GM20000 (cell line): ENCODE data around the gene PPIH.
A peak's percentile ranks its signal among the peaks of the same experiment; 100 is the strongest.

Source experiments
- DNase-seq: peaks from one replicate; pipeline ENCODE4 v3.0.0; 2012; ENCODE audit warnings: low spot score
- TF ChIP-seq, protein P1 (sequence below): IDR thresholded peaks from 2 replicates; pipeline ENCODE4 v1.5.1; 2012; ENCODE audit warnings: mild to moderate bottlenecking, control low read depth; ENCODE audit errors: extremely low read depth, missing control alignments

Gene PPIH

DNA sequence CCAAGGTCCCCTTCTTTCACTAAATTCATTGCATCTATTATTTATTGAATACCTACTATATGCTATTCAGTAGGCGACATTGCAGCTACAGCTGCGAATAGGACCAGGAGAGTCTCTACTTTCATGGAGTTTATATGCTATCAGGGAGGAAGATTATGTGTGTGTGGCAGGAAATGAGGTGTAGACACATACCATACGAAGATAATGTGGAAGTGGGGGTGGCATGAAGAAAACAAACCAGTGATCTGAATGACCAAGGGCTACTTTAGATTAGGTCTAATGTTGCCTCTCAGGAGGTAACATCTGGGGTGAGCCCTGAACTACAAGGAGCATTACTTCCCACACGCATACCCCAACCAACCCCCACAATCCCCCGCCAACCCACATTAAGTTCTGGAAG, 1.0 kb upstream of the PPIH start:
- TF ChIP-seq, protein P1, sequence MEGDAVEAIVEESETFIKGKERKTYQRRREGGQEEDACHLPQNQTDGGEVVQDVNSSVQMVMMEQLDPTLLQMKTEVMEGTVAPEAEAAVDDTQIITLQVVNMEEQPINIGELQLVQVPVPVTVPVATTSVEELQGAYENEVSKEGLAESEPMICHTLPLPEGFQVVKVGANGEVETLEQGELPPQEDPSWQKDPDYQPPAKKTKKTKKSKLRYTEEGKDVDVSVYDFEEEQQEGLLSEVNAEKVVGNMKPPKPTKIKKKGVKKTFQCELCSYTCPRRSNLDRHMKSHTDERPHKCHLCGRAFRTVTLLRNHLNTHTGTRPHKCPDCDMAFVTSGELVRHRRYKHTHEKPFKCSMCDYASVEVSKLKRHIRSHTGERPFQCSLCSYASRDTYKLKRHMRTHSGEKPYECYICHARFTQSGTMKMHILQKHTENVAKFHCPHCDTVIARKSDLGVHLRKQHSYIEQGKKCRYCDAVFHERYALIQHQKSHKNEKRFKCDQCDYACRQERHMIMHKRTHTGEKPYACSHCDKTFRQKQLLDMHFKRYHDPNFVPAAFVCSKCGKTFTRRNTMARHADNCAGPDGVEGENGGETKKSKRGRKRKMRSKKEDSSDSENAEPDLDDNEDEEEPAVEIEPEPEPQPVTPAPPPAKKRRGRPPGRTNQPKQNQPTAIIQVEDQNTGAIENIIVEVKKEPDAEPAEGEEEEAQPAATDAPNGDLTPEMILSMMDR, result no peak
- DNase-seq, result no peak

DNA sequence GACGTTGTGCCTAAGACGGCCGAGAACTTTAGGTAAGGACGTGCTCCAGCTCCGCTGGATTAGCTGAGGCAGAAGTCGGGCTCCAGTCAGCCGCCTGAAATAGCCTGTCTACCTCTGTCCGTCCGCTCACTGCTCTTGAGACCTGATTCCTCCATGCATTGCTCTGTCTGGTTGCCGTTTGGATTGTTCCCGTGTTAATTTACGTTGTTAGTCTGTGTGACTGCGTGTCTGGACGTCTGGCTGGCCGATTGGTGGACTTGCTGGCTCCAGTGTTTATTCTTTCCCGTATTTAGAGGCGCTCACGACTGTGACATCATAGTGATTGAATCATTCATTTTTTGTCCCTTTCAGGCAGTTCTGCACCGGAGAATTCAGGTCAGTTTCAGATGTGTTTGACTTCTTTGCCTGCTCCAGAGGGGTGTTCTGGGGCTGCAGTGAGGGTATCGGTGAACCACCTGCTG, 684 bp downstream of the PPIH start:
- DNase-seq, result no peak
- TF ChIP-seq, protein P1, result no peak

DNA sequence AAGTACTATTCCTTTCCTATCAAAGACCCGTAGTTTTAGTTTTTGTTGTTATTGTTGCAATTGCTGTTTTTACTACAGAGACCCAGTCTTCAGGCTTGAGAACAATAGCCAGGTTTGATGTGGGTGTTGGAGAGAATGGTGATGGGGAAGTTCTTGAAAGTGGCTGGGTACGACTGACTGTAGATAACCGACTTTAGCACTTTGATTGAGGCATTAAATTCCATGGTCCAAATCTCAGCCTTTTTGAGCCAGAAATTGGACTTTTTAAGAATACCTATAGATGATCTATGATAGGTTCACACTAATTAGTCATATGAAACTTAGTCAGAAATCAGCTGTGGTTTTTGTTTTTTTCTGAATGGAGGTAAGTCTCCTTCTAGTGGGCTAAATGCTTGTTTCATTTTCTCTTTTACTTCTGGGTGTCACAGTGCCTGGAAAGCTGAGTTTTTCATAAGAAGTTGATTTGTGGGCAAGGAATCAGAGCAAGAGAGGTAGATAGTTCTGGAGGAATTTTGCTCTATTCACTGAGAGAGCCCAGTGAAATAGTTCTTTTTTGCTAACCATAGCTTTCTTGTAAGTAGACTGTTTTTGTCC, 2.8 kb downstream of the PPIH start:
- peak; percentile 45 for DNase-seq
- TF ChIP-seq, protein P1, result no peak

DNA sequence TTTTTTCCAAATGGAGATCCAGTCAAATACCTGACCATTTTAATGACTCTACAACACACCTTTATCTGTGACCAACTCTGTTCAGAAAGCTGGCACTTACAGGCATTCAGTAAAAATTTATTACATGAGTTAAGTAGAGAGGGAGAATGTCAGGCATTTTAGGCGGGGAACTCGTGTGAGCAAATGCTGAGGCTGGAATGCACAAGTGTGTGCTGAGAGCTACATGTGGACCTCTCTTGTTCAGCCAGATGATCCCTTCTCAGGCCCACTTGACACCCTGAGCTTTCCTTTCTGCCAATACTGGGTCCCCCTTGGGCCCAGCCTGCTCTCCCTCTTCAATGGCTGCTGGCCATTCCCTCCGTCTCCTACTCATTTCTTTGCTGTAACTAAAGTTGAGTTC, 11.7 kb downstream of the PPIH start:
- DNase-seq, result no peak
- TF ChIP-seq, protein P1, result no peak

- TF ChIP-seq, protein P1, result no peak
Observed at GRCh38 chr1:42670425-42670824, 12.2 kb downstream of the PPIH start.

DNA sequence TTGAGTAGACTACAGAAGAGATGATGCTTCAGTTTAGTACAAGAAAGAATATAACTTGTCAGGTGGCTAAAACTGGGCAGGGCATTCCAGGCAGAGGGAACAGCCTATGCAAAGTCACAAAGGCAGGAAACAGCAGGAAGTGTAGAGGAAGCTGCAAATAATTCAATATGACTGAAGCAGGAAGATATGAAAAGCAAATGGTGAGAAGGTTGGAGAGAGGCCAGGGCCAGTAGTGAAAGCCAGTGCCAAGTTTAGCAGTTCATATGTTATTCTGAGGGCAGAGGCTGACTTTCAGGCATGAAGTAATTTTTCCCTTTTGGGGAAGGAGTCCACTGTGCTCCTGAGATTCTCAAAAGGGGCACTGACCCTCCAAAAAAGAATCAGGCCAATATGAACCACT, 16.0 kb downstream of the PPIH start:
- DNase-seq, result no peak

More at GRCh38 chr1:42670425-42670824, 12.2 kb downstream of the PPIH start:
- DNase-seq, result no peak

GRCh38 chr1:42674682-42675081, 16.5 kb downstream of the PPIH start:
- TF ChIP-seq, protein P1, result no peak
- no peak for DNase-seq

More for the DNA sequence above, 16.0 kb downstream of the PPIH start:
- TF ChIP-seq, protein P1, result no peak
